Mesodermal cell (in vitro differentiated cells): Measurements from ENCODE around the gene MACROD1.

ENCODE experiments used
- H3K27ac ChIP-seq: 2 replicates; pipeline ENCODE4 v1.7.0; 2013; ENCODE audit warnings: mild to moderate bottlenecking, low read depth, low read length, moderate library complexity; ENCODE audit not compliant: severe bottlenecking
- H3K36me3 ChIP-seq: 2 replicates; pipeline ENCODE4 v1.7.1; 2013; ENCODE audit warnings: mild to moderate bottlenecking, low read length, moderate library complexity; ENCODE audit not compliant: control insufficient read depth, insufficient read depth
- H3K4me1 ChIP-seq: one replicate; pipeline ENCODE4 v1.7.1; 2013; ENCODE audit warnings: mild to moderate bottlenecking, low read length; ENCODE audit not compliant: insufficient read depth, control insufficient read depth, poor library complexity, severe bottlenecking
- H3K4me3 ChIP-seq: 2 replicates; pipeline ENCODE4 v1.7.0; 2013; ENCODE audit warnings: low read length, control low read depth, mild to moderate bottlenecking; ENCODE audit not compliant: insufficient read depth, poor library complexity, severe bottlenecking; ENCODE audit errors: extremely low read depth
- H3K9me3 ChIP-seq: 2 replicates; pipeline ENCODE4 v1.7.1; 2013; ENCODE audit warnings: mild to moderate bottlenecking, low read length, moderate library complexity; ENCODE audit not compliant: control insufficient read depth
- WGBS, 2 experiments: methylation state at CpG; one replicate each; pipeline ENCODE4 v1.1.5; 2013; ENCODE audit warnings: missing lambda C conversion rate in 2 of 2; ENCODE audit not compliant: insufficient coverage in 2 of 2; 5-methylcytosine and 5-hydroxymethylcytosine counted together

The MACROD1 gene

DNA sequence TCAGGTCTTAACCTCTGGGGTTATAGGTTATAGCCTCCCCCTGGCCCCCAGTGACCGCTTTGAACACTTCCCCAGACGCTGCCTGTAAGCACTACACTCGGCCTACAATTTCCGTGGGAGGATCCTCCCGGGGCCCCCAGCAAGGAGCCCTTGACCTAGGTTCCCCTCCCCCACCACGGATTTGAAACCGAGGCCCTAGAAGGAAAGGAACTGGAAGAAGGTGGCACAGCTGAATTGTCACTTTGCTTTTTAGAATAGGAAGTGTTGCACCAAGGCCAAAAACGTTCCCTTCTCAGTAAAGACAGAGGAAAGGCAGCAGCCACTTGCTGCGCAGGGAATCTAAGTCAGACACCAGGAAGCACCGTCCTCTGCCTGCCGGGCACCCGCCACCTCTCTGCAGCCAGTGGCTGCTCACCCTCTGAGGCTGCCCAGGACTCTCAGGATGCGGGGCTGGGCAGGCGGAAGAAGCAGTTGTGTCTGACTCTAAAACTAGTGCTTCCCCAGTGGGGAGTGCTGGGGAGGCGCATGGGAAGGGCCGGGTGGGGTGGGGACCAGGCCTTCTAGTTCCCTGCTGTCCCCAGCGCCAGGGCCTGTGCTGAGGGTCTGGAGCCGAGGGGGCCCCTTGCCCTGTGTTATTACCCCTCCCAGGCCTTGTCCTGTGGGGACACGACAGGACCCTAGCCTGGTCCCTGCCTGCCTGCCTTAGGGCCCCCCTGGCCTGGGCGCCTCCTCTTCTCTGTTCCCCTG lies 138.1 kb downstream of the MACROD1 start:
- Histone ChIP-seq H3K4me1 (peaks cover 47% of the 10 kb centered on the region), H3K9me3 (no peaks in the 10 kb centered on the region), H3K36me3 (no peaks in the 10 kb centered on the region), H3K4me3 (no peak overlapping the region), H3K27ac (peak overlapping the region; percentile 69)
- 56 to 60% methylated on average over 10 to 17 of the region's 20 CpGs for WGBS, 2 experiments

DNA sequence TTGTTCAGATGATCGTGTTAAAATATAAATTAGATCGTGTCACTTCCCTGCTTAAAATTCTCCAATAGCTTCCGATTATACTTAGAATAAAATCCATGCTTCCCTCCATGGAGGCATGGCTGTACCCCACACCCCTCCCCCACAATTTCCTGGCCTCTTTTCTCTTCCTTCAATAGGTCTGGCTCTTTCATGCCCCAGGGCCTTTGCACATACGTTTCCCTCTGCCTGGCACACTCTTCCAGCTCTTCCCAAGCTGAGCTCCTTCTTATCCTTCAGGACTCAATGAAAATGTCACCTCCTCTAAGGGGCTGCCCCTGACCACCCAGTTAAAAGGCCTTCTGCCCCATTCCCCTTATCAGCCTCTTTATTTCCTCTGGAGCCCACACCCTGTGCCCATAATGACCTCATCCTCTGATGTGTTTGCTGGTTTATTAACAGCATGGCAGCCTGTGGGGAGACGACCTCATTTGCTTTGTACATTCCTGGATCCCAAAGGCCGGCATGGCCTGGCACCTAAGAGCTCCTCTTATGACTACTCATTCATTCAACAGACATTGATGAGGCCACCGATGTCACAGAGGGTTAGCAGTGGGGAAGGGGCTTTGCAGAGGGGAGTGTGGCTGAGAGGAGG lies 139.2 kb downstream of the MACROD1 start:
- Histone ChIP-seq H3K9me3 (no peaks in the 10 kb centered on the region), H3K36me3 (no peaks in the 10 kb centered on the region), H3K4me3 (no peak overlapping the region), H3K4me1 (peaks cover 51% of the 10 kb centered on the region), H3K27ac (no peak overlapping the region)
- 81 to 93% methylated on average over 3 of the region's 7 CpGs for WGBS, 2 experiments

DNA sequence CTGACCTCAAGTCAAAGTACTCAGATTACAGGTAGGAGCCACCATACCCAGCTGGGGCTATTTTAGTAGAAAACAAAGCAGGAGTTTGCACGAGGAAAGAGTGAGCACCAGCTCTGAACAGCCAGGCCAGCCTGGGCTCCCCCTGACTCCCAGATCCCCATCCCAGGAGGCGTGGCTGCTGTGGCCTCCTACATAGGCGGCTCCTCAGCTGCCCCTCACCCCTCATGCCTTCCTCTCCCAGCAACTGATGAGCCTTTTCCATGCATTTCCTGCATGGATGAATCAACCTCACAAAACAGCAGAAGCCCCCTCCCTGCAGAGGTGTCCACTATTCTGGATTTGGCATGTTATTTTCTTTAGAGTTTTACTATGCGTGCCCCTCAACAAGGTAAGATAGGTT lies 140.7 kb downstream of the MACROD1 start:
- no peaks in the 10 kb centered on the region for H3K9me3 ChIP-seq
- no peaks in the 10 kb centered on the region for H3K36me3 ChIP-seq
- H3K27ac ChIP-seq: no peak overlapping the region
- 7 to 18% methylated on average over 3 to 4 of the region's 4 CpGs for WGBS, 2 experiments
- peaks cover 56% of the 10 kb centered on the region for H3K4me1 ChIP-seq
- no peak overlapping the region for H3K4me3 ChIP-seq

DNA sequence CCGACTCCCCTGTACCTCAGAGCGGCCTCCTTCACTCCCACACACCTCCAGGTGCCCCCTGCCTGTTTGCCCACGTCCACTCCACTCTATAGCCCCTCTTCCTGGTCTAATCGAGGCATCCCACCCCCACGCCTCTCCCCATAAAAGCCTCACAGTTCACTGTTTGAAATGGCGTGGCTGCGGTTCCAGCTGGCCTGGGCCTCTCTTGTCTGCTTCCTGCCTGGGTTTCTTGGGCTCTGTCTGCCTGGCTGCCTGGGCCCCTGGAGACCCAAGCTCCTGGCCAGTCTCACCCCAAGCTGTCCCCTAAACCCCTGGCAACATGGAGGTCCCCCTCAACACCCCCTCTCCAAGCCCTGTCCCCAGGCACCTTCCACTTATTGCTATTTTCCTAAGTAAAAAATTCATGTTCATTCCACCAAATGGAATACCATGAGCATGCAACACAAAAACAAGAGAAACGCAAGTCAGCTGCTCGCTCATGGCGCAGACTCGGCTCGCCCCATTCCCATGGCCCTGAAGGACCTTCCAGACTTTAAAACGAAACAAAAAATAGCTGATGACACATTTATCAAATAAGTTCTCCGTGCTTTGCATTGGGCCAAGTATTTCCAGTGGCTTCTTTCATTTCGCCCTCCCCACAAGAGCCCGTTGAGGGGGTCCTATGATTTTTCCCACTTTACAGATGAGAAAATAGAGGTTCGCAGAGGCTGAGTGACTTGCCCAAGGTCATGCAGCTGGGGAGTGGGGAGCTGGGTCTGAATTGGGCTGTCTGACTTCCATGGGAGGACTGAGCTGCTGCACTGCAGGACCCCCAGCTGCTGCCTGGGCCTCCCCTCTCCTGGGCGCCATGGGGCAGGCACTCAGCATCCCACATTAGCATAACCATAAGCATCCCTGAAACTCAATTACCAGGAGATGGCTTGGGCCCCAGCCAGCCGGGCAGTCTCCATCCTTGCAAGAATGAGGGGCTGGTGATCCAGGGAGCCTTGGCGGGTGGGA lies 141.9 kb downstream of the MACROD1 start:
- peaks cover 46% of the 10 kb centered on the region for H3K4me1 ChIP-seq
- no peaks in the 10 kb centered on the region for H3K9me3 ChIP-seq
- no peaks in the 10 kb centered on the region for H3K36me3 ChIP-seq
- no peak overlapping the region for H3K27ac ChIP-seq
- 86 to 87% methylated on average over 17 of the region's 20 CpGs for WGBS, 2 experiments
- no peak overlapping the region for H3K4me3 ChIP-seq

DNA sequence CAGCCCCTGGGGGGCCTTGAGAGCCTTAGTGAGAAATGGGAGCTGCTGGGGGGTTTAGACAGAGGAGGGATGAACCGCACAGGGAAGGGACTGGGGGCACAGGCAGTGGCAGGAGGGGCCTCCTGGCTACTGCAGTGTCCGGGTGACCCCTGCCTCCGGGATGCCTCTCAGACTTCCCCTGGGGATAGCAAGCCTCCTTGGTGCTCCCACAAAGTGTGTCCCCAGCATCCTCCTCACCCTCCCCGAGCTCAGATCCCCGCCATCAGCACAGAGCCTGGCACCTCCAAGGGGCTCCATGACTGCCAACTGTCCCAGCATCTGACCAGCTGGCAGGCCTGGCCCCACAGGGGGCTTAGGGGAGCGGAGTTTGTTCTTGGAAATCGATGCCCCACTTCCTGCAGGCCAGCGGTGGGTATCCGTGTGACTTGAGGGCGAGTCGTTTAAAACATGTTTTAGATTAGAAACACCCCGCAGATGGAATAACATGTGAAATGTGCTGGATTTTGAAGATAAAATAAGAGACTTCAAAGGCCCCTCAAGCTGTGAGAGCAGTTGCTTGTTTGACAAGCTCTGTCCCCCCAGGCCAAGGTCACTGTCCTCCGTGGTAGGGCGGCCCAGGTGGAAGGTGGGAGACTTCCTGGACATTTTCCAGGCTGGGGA lies 143.7 kb downstream of the MACROD1 start:
- Histone ChIP-seq H3K4me3 (no peak overlapping the region), H3K27ac (no peak overlapping the region), H3K4me1 (peaks cover 30% of the 10 kb centered on the region), H3K9me3 (no peaks in the 10 kb centered on the region), H3K36me3 (no peaks in the 10 kb centered on the region)
- WGBS, 2 experiments: 76% methylated on average over 11 to 13 of the region's 14 CpGs

DNA sequence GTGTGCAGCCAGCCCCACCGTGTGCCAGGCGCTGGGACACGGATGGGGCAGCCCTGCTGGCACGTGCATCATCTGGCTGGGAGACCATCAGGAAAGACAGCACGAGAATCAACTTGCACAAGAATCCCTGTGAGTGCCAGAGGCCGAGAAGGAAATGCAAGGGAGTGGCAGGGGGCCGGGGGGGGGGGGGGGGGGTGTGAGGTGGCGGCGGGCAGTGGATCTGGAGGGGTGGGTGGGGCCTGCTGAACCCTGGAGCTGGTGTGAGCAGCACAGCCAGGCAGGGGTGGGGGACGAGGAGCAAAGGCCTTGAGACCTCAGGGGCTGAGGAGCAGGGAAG lies 144.2 kb downstream of the MACROD1 start:
- no peak overlapping the region for H3K27ac ChIP-seq
- no peak overlapping the region for H3K4me3 ChIP-seq
- H3K9me3 ChIP-seq: no peaks in the 10 kb centered on the region
- WGBS, 2 experiments: 12 to 14% methylated on average over 5 of the region's 10 CpGs
- H3K36me3 ChIP-seq: no peaks in the 10 kb centered on the region
- peaks cover 28% of the 10 kb centered on the region for H3K4me1 ChIP-seq

DNA sequence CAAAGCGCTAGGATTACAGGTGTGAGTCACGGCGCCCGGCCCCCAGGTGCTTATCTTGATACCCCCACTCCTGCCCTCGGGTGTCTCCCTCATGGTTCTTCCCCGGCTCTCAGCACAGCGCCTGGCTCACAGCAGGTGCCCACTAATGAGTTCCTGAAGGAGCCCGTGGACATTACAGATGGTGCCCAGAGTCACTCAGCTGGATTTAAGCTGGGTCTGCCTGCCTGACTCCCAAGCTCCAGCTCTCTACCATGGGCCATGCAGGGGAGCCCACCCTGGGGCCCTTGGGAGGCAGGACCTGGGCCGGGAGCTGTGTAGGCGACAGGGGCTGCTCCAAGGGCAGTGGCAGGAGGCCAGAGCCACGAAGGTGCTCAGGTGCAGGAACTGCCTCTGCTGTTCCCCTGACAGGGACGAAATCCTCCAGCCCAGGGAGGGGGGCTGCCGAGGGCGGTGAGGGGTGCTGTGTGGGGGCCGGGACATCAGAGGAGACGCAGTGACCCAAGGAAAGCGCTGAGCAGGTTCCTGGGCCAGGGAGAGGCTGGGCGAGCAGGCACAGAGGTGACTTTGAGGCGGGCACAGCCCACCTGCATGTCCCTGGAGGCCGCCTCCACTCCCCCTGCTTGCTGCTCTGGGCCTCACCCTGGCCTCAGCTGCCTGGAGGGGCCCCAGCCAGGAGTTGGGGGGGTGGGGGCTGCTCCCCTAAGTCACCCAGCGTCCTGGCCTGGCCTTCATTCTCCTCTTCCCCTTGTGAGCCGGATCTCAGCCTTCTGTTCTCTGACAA lies 144.7 kb downstream of the MACROD1 start:
- Histone ChIP-seq H3K4me1 (peaks cover 28% of the 10 kb centered on the region), H3K36me3 (no peaks in the 10 kb centered on the region), H3K4me3 (no peak overlapping the region), H3K9me3 (no peaks in the 10 kb centered on the region), H3K27ac (no peak overlapping the region)
- 72 to 73% methylated on average over 16 to 18 of the region's 22 CpGs for WGBS, 2 experiments

DNA sequence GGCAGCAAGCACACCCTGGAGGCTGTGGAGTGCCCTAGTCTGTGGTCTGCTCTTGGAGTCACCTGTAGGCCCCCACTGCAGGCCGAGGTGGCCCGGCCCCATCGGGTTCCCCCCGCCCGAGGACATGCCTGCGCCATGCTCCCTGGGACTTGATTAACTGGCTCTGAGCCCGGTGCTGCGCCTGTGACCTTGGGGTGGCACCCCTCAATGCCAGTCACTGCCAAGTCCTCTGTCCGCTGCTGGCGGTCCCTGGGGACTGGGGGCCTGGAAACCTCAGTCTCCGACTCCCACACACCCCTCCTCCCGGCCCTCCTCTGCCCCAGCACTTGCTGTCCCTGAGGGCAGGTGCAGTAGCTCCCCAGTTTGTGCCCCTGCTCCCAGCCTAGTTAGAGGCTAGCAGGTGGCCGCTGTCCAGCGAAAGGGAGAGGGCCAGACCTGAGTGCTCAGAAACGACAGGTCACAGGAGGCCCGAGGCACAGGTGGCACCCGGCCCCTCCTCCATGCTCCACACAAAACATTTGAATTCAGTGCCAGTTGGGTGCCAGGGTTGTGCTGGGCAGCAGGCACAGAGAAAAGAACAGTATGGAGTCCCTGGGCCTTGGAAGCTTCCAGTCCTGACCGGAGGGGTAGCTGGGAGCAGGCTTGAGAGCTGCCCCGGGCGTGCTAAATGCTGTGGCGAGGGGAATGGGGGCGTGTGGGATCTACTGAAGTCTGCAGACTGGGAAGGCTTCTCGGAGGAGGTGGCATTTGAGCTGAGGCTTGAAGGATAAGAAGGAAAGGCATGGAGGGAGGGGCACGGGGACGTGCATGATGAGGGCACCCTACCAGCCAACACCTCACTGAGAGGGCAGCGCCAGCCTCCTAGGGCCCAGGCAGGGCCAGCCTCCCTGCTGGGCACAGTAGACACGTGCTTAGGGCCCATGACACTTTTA lies 146.5 kb downstream of the MACROD1 start:
- Histone ChIP-seq H3K27ac (no peak overlapping the region), H3K36me3 (no peaks in the 10 kb centered on the region), H3K9me3 (no peaks in the 10 kb centered on the region), H3K4me3 (no peak overlapping the region), H3K4me1 (peaks cover 20% of the 10 kb centered on the region)
- WGBS, 2 experiments: 87 to 93% methylated on average over 17 to 22 of the region's 27 CpGs

DNA sequence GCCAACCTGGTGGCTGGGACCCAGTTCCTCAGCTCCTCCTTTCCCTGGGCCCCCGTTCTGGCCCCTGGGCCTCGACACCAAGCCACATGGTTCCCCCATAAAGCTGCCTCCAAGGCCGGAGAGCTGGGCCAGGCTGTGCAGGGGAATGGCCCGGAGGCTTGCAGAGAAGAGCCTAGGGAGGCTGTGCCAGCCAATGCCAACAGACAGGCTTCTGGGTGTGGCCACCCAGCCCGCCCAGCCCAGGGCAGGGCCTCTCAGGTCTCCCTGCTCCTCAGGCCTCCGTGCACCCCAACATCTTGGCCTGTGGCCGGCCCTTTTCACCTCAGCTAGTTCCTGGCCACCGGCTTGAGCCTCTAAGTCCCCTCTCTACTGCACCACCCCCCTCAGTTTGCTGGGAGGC lies 147.6 kb downstream of the MACROD1 start:
- peaks cover 13% of the 10 kb centered on the region for H3K4me1 ChIP-seq
- 91 to 95% methylated on average over 3 to 7 of the region's 8 CpGs for WGBS, 2 experiments
- H3K9me3 ChIP-seq: no peaks in the 10 kb centered on the region
- no peak overlapping the region for H3K4me3 ChIP-seq
- no peaks in the 10 kb centered on the region for H3K36me3 ChIP-seq
- no peak overlapping the region for H3K27ac ChIP-seq
